Bronchial epithelial cell (primary cell): ENCODE measurements around the gene DIP2A. TPM values are rescaled to one million over a fixed set of nuclear protein-coding genes. Genes with fewer than 3 reads are reported as not detected.

Experiments used
- DNase-seq: peaks from one replicate; pipeline ENCODE4 v3.0.0-alpha.2; 2010; ENCODE audit warnings: low read depth
- FAIRE-seq: peaks from 2 replicates; lab custom pipeline; 2011; peaks lifted over from hg19 to GRCh38; lab: Jason Lieb, UNC
- H3K27me3 ChIP-seq: 2 replicates; pipeline ENCODE4 v1.5.1; 2011; ENCODE audit warnings: low read length; ENCODE audit not compliant: control insufficient read depth, insufficient read depth
- H3K36me3 ChIP-seq: 2 replicates; pipeline ENCODE4 v1.5.1; 2011; ENCODE audit warnings: low read length; ENCODE audit not compliant: control insufficient read depth, insufficient read depth
- H3K4me3 ChIP-seq: 2 replicates; pipeline ENCODE4 v1.5.1; 2011; ENCODE audit warnings: mild to moderate bottlenecking, low read depth, low read length, control low read depth
- CTCF ChIP-seq: IDR thresholded peaks from 2 replicates; pipeline ENCODE4 v1.5.1; 2011; ENCODE audit warnings: mild to moderate bottlenecking, moderate library complexity, low read length, control low read depth, inconsistent platforms; ENCODE audit not compliant: insufficient read depth, severe bottlenecking
- total RNA-seq: library from RNA; depleted of rRNA; stranded (reverse); fragments of >200 nt; gene quantifications from 2 replicates; pipeline ENCODE4 v1.2.1, GENCODE V29; 2014

Gene DIP2A
- total RNA-seq, 1 donor from 2014 or later, result 28.2 TPM

- TF ChIP-seq CTCF, result no peak
- no peaks in the 10 kb centered on the region for H3K27me3 ChIP-seq
- no peaks in the 10 kb centered on the region for H3K36me3 ChIP-seq
- FAIRE-seq, result no peak
- no peak overlapping the region for H3K4me3 ChIP-seq
- DNase-seq, result no peak
Observed at GRCh38 chr21:46594276-46594675, 135.6 kb downstream of the DIP2A start.

- Histone ChIP-seq H3K27me3 (peaks cover 1% of the 10 kb centered on the region), H3K36me3 (no peaks in the 10 kb centered on the region), H3K4me3 (no peak overlapping the region)
- DNase-seq (no peak), FAIRE-seq (no peak)
- no peak for TF ChIP-seq CTCF
Observed at GRCh38 chr21:46596201-46596600, 137.5 kb downstream of the DIP2A start.

- TF ChIP-seq CTCF, result no peak
- no peak overlapping the region for H3K4me3 ChIP-seq
- DNase-seq (no peak), FAIRE-seq (no peak)
- H3K36me3 ChIP-seq, result no peaks in the 10 kb centered on the region
- peaks cover 3% of the 10 kb centered on the region for H3K27me3 ChIP-seq
Observed at GRCh38 chr21:46597031-46597430, 138.3 kb downstream of the DIP2A start.

GRCh38 chr21:46597896-46598343, 139.2 kb downstream of the DIP2A start:
- no peak for TF ChIP-seq CTCF
- Histone ChIP-seq H3K4me3 (no peak overlapping the region), H3K27me3 (peaks cover 3% of the 10 kb centered on the region), H3K36me3 (no peaks in the 10 kb centered on the region)
- no peak for DNase-seq
- FAIRE-seq, result no peak

- TF ChIP-seq CTCF, result no peak
Observed at GRCh38 chr21:46598581-46599572, 140.2 kb downstream of the DIP2A start.

GRCh38 chr21:46600305-46600704, 141.6 kb downstream of the DIP2A start:
- FAIRE-seq (no peak), DNase-seq (no peak)
- peaks cover 3% of the 10 kb centered on the region for H3K27me3 ChIP-seq
- no peak for TF ChIP-seq CTCF
- no peak overlapping the region for H3K4me3 ChIP-seq
- H3K36me3 ChIP-seq, result no peaks in the 10 kb centered on the region

More at GRCh38 chr21:46598581-46599572, 140.2 kb downstream of the DIP2A start:
- H3K4me3 ChIP-seq, result no peak overlapping the region
- FAIRE-seq (peak; percentile 55), DNase-seq (no peak)
- H3K27me3 ChIP-seq, result peaks cover 3% of the 10 kb centered on the region
- no peaks in the 10 kb centered on the region for H3K36me3 ChIP-seq
